Measurements from ENCODE around the gene AKAP6.

Gene AKAP6

DNA sequence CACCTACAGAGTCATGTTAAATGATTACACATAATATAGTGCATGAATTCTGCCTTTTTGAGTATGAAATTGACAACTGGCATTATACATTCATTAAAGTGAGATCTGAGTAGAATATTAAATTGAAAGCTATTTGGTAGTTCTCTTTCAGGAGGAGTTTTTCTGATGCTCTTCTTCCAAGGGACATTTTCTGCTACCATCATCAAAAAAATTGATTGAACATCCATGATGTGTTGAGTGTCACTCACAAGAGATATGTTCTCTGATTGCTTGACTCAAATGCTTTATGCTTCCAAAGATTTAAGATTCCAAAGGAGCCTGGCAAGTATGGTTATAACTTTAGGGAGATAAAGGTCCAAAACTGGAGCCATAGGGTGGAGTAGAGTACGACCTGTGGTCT is 64.9 kb downstream of the AKAP6 start:
- no peak for DNase-seq (ENCODE audit: low read depth)
- no peak for TF ChIP-seq CTCF (conservative IDR thresholded peaks at IDR 0.05; ENCODE audit: low read length)
- H3K4me3 ChIP-seq (ENCODE audit: low read length): no peak overlapping the region

DNA sequence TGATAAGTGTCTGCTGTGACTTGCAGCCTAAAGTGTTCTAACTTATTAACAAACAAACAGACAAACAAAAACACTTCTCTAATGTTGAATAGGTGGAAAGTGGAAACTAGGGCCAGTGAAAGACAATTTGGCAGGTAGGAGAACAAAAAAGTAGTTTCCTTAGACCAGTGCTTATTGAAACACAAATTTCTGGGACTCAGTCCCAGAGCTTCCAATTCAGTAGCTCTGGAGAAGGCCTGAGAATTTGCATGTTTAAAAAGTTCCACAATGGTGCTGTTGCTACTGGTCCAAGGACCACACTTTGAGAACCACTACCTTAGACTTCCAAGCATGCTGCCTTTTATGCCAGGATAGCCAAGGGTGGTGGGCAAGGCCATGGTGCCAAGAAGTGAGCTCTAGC is 67.8 kb downstream of the AKAP6 start:
- no peak overlapping the region for H3K4me3 ChIP-seq (ENCODE audit: low read length)
- no peak for DNase-seq (ENCODE audit: low read depth)
- no peak for TF ChIP-seq CTCF (conservative IDR thresholded peaks at IDR 0.05; ENCODE audit: low read length)

DNA sequence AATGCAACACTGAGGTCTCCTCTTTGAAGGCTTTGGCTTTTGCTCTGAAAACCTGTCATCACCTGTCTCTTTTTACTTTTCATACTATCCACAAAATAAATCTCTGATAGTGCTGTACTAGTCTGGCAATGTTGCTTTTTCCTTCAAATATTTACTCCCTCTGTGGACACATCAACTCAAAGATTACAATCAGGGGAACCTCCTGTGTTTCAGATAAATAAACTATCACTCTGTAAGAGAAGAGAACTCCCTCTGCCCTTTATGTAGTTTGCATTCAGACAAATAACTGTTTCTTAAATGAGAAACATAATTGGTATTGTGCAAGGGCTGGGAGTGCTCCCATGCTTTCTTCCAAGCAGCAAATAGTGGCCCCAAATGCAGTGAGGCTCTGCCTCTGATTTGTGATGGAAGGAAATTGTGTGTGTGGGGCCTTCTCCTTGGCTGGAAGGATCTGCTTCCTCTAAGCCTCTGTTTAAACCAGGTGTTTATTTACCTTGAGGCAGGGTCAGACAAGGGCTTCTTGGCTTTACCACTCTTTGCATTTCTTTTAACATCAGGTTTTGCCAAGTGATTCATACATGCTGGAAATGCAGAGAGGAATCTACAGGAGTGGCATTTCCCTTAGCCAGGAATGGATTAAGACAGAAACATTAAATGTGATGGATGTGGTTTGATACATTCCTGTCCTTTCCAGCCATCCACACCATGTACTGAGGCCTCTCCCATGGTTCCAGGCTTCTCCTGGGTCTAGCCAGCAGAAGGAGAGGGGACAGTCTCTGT is 69.0 kb downstream of the AKAP6 start:
- no peak for TF ChIP-seq CTCF (conservative IDR thresholded peaks at IDR 0.05; ENCODE audit: low read length)
- no peak overlapping the region for H3K4me3 ChIP-seq (ENCODE audit: low read length)
- DNase-seq (ENCODE audit: low read depth): peak; percentile 79

GRCh38 chr14:32399920-32400319 is 70.8 kb downstream of the AKAP6 start:
- TF ChIP-seq CTCF (conservative IDR thresholded peaks at IDR 0.05; ENCODE audit: low read length): no peak
- H3K4me3 ChIP-seq (ENCODE audit: low read length): no peak overlapping the region
- no peak for DNase-seq (ENCODE audit: low read depth)

- no peak overlapping the region for H3K4me3 ChIP-seq (ENCODE audit: low read length)
- peak; percentile 87 for DNase-seq (ENCODE audit: low read depth)
- no peak for TF ChIP-seq CTCF (conservative IDR thresholded peaks at IDR 0.05; ENCODE audit: low read length)
Observed at GRCh38 chr14:32400480-32400879, 71.4 kb downstream of the AKAP6 start.

GRCh38 chr14:32403021-32403420 is 73.9 kb downstream of the AKAP6 start:
- no peak for DNase-seq (ENCODE audit: low read depth)
- TF ChIP-seq CTCF (conservative IDR thresholded peaks at IDR 0.05; ENCODE audit: low read length): no peak
- no peak overlapping the region for H3K4me3 ChIP-seq (ENCODE audit: low read length)

GRCh38 chr14:32403688-32404087 is 74.6 kb downstream of the AKAP6 start:
- peak; percentile 26 for DNase-seq (ENCODE audit: low read depth)
- TF ChIP-seq CTCF (conservative IDR thresholded peaks at IDR 0.05; ENCODE audit: low read length): no peak

More at GRCh38 chr14:32403688-32404087, 74.6 kb downstream of the AKAP6 start:
- H3K4me3 ChIP-seq (ENCODE audit: low read length): no peak overlapping the region
